GM19023 (cell line): ENCODE data around the gene SLC25A46.
A peak's percentile ranks its signal among the peaks of the same experiment; 100 is the strongest.
"Not testable (repeated sequence)": the region's sequence is repeated elsewhere in the genome, so short reads cannot be mapped to it uniquely, and the experiment has no call there.

Experiments used
- ATAC-seq: cut with Tn5 transposase; IDR thresholded peaks from one replicate; pipeline ENCODE4 v1.9.1; 2021; ENCODE audit warnings: mild to moderate bottlenecking, moderate library complexity; ENCODE audit not compliant: unreplicated experiment

SLC25A46 gene

DNA sequence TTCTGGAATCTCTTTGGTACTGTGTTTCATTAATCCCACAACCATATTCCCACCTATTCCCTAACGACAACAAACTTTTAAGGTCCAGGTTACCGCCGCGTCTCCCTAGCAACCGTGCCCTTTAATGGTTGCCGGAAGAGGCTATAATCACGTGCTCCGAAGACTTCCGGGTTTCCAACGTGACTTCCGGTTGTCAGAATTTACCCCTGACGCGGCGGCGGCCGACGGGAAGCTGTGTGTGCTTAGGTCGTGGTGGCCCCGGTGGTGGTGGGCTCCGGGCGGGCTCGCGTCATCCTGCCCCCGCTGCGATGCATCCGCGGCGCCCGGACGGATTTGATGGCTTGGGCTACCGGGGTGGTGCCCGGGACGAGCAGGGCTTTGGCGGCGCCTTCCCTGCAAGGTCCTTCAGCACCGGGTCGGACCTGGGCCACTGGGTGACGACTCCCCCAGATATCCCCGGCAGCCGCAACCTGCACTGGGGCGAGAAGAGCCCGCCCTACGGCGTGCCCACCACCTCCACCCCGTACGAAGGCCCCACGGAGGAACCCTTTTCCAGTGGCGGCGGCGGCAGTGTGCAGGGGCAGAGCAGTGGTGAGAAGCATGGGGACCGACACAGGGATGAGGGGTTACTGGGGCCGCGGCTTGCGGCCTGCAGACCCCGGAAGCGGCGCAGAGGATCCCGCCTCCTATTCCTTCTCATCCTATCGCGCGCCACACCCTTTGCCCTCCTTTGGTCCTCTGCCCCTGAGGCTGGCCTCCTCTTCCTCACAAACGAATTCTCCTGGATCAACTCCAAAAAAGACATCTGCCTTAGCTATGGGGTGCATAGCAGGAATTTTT, at the start of gene SLC25A46:
SLC25A46 (plus strand) TSS at position 196 of the 840 bp plus-strand sequence; CDS start at position 309, 113 bp downstream.
- peak; percentile 96 for ATAC-seq

GRCh38 chr5:110690587-110690986, 48.2 kb upstream of the SLC25A46 start:
- ATAC-seq, result not testable (repeated sequence)

DNA sequence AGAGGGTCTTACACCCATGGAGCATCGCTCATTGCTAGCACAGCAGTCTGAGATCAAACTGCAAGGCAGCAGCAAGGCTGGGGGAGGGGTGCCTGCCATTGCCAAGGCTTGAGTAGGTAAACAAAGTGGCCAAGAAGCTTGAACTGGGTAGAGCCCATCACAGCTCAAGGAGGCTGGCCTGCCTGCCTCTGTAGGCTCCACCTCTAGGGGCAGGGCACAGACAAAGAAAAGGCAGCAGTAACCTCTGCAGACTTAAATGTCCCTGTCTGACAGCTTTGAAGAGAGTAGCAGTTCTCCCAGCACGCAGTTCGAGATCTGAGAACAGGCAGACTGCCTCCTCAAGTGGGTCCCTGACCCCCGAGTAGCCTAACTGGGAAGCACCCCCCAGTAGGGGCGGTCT, 46.1 kb upstream of the SLC25A46 start:
- not testable (repeated sequence) for ATAC-seq

DNA sequence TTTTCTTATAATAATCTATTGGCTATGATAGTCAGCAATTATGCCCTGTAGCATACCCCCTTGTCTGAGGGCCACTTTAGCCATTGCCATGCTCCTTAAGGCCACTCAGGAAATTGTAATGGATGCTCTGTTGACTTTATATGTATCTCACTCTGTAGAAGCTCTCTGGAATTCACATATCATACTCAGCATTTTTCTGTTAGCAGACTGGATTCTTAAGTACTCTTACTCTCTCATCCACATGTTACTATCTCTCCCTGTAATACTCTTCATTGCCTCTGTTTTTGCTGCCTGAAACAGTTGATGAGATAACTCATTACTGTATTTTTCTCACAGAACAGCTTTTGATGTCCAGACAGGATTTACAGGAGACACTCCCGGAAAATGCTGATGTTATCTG, 36.5 kb upstream of the SLC25A46 start:
- no peak for ATAC-seq

DNA sequence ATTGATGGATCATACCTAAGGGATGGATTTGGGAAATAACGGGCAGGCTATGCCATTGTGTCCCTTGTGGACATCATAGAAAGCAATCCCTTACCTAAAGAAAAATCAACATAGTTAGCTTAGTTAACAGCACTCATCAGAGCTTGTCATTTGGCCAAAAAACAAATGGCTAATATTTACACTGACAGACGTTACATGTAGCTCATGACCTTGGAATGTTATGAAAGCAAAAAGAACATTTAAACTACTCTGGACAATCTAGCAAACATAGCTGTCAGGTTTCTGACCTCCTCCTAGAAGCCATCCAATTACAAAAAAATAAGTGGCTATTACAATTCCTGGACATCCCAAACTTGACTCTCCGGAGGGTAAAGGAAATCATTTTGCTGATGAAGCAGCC, 36.1 kb upstream of the SLC25A46 start:
- ATAC-seq, result no peak

DNA sequence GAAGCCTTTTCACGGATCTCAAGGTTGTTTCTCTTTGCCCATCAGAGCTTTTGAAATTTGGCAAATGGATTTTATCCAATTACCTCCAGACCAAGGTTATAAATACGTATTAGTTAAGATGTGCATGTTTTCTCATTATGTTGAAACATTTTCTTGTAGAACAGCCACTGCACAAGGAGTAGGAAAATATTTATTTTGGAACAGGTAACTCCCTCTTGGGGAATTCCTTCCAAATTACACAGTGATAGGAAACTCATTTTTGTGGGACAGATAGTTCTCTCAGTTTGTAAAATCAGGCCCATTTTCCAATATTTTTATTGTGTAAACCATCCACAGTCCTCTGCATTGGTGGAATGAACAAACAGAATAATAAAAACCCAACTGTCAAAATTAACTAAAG, 35.3 kb upstream of the SLC25A46 start:
- ATAC-seq, result no peak

- ATAC-seq, result no peak
Observed at GRCh38 chr5:110705349-110705748, 33.5 kb upstream of the SLC25A46 start.

DNA sequence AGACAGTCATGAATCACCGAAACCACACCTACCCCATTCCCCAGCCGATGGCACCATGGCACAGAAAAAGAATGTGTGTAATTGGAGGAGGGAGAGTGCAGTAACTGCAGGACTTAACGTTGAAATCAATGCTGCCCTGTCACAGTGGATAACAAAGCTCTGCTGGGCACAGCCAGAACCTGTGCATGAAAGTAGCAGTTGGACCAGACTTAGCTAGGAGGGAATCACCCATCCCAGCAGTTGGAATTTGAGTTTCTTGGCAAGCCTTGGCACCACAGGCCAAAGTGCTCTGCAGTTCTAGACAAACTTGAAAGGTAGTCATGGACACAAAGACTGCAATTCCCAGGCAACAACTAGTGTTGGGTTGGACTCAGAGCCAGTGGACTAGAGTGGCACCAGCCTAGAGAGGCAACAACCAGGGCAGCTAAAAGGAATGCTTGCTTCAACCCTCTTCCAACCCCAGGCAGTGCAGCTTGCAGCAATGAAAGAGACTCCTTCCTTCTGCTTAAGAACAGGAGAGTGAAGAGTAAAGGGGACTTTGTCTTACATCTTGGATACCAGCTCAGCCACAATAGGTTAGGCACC, 31.5 kb upstream of the SLC25A46 start:
- ATAC-seq, result no peak

GRCh38 chr5:110716247-110717245, 22.3 kb upstream of the SLC25A46 start:
- ATAC-seq, result peak; percentile 67

- no peak for ATAC-seq
Observed at GRCh38 chr5:110718311-110718710, 20.5 kb upstream of the SLC25A46 start.

GRCh38 chr5:110726249-110727024, 12.4 kb upstream of the SLC25A46 start, which contains the start of gene TMEM232:
TMEM232 (minus strand) TSS chr5:110726671; CDS start chr5:110667352, 59,319 bp downstream.
- ATAC-seq, result peak; percentile 100

DNA sequence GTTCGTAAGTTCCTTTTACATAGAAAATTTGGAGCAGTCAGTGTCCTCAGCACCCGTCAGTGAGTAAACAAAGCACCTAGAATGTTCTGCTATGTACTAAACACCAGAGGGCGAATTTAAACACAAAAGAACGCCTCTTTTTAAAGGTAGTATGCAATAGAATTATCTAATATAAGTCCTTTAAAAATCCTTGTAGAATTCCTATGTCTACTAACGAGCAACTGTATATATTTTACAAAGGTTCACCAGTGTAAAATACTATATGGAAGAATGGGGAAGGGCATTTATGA, 11.8 kb upstream of the SLC25A46 start:
- ATAC-seq, result peak; percentile 44

DNA sequence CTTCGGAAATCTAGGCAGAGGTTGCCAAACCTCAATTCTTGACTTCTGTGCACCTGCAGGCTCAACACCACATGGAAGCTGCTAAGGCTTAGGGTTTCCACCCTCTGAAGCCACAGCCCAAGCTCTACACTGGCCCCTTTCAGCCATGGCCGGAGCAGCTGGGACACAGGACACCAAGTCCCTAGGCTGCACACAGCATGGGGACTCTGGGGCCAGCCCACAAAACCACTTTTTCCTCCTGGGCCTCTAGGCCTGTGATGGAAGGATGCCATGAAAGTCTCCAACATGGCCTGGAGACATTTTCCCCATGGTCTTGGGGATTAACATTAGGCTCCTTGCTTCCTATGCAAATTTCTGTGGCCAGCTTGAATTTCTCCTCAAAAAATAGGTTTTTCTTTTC, 7.3 kb upstream of the SLC25A46 start:
- not testable (repeated sequence) for ATAC-seq

DNA sequence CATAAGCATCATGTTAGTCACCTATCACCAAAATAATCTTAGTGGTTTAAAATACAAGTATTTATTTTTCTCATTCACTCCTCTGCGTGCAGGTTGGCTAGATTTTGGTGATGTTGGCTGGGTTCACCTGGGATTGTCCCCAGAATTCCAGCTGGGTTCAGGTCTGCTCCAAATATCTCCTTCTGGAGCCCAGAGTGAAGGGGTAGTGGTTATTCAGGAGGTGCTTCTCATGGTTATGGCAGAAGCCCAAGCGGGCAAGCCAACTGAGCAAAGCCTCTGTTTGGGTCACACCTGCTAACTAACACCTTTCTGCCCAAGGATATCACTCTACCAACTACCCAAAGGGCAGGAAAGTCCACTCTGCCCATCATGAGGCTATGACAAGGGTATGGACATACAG, 4.7 kb upstream of the SLC25A46 start:
- ATAC-seq, result no peak

DNA sequence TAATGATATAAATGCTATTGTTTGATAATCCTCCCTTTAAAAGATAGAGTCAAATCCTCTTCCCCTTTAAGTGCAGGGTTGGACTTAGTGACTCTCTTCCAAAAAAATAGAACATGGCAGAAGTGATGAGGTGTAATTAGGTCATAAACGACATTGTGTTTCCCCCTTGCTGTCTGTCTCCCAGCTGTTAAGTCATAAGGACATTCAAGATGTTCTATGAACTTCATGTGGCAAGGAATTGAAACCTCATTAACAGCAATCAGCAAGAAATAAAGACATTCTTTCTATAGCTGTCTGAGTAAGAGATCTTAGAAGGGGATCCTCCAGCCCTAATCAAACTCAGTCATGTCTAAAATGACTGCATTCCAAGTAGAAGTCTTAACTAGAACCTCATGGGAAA, 3.3 kb upstream of the SLC25A46 start:
- ATAC-seq, result no peak

DNA sequence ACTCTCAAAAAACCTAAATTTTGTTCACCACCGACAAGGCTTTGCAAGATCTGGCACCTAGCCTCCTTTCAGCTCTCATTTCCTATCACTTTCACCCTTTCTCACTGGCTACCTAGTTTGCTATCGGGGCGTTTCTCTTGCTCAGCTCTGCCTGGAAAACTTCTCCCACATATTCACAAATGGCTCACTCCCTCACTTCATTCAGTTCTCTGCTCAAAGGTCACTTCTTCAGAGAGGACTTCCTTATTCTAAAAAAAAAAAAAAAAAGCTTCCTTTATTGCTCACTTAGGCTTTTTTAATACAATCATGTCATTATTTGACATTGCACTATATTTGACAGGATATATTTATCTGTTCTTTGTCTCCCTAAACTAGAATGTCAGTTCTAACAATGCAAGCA, 2.1 kb upstream of the SLC25A46 start:
- no peak for ATAC-seq

DNA sequence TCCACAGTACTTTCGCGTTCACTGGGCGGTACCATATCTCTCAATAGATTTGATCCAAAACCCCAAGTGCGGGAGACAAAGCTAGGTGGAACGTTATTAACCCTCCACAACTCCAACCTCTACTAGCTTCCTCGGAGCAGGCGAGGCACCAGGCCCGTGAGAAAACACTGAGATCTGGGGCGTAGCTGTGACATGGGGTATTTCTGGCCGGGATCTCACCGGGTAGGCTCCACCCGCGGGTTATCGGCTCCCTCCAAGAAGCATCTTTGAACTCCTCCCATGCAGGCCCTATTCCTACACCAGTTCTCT, 350 bp upstream of the SLC25A46 start:
- ATAC-seq, result peak; percentile 60

DNA sequence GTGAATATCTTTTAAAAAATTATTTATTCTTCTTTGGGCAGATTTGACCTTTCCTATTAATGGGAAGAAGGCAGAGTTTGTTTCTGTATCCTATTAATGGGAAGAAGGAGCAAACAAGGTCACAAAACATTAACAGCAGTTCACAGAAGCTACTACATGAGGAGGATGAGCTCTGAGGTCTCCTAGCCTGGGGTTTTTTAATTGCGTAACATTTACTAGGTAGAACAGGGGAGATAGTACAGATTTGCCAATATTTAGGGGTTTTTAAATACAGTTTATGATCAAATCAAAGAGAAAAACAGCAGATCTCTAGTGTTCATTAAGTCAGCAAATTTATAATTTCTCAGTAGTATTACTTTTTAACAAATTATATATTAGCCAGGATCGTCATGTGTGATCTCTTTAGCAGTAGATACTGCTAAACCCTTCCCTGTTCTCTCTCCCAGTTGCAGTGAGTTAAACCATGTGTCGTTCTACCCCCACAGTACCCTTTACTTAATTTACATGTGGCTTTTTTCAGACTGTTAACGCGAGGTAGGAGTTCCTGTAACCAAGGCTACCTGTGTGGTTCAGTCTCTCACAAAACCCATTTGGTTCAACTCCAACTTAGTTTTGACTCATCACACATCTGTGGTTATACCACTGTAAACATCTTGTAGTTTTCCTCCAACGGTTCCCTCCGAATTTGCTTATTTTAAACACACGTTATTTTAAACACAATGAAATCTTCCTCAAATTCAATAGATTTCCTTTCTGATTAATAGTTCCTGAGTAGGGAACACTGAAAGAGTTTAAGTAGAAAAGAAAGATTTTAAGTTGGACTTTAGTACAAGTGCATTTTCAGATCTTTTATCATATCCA, 13.3 kb downstream of the SLC25A46 start:
- ATAC-seq, result peak; percentile 98

DNA sequence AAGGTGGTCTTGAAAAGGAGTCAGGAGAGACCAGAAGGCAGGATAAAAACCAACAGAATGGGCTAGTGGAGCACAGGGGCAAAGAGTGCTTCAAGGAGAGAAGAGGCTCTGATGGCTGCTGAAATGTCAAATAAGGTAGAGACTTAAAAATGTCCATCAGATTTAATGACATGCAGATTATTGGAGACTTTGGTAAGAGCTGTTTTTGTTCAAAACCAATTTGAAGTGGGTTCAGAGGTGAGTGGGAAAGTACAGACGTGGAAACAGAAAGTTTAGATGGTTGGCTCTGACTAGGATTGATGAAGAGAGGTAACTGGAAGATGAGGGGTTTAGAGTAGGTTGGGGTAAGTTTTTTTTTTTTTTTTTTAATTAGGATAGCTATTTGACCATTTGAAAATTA, 14.1 kb downstream of the SLC25A46 start:
- ATAC-seq, result peak; percentile 16

DNA sequence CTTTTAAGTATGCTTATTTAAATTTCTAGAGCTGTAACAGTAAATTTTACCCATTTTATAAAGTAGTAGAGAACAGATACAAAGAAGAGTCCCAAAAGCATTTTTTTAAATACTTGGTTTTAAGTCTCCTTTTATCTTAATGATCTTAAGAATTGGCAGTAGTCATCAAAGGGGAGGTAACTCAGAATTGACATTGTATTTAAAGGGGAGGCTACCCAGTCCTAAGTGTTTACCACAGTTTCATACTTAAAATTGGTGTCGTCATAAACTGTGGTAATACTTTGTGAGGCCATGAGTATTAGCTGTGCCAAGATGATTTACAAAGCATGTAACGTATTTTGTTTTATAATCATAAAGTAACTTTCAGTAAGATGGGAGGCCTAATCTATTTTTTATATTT, 14.8 kb downstream of the SLC25A46 start:
- ATAC-seq, result no peak
